Measurements from ENCODE around the gene FRMD8.
A peak's percentile ranks its signal among the peaks of the same experiment; 100 is the strongest.

Gene FRMD8

DNA sequence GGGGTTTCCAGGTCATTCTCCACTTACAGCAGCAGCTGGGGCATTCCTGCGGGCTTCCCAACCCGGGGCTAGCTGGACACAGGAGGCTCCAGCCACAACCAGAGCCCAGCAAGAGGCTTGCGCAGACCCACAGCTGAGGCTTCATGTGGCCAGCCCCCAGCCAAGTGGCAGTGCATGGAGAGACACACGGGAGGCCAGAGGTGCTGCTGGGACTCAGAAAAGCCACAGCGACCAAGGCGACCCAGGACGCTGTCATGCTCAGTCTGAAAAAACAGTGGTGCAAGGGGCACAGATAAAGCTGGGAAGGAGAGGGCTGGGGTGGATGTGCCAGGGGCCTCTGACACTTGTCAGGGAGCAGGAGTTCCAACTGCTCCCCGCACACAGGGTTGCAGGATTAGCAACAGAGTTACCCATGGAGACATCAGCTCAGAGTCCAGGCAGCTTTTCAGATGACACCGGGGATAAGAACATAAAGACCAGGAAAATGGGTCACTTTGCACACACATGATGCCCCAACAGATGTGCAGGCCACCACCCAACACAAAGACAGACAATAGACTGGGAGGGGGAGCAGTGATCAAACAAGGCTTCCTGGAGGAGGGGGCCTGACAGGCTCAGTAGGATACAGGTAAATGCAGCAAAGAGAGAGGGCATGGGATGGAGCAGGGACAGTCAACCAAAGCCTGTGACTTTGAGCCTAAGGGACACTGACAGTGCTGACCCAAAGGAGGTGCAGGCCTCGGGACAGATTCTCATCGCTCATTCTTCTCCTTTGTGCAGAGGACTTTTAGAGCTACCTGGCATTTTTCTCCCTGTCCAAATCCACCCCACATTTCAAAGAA is 29.3 kb downstream of the FRMD8 start:
- DNase-seq = no peak

DNA sequence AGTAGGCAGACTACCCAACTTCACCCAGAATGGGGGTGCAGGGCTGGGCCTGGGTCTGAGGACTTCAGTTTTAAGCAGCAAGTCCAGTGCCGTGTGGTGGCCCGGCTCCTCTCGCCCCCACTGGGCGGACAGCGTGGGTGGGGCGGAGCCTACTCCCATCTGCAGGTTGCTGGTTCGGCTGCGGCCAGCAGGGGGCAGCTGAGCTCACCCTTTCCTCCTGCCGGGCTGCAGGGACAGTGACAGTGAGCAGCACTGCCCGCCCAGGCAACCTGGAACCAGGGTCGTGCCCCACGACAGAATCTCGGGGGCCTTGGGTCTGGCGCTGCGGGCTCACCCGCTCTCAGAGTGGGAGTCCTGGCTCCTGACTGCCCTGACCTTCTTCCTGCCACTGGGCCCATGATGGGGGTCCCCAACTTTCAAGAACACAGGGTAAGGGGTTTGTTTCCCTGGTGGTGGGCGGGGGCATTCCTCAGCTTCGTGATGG is 29.9 kb downstream of the FRMD8 start:
- DNase-seq = peak; percentile 71

DNA sequence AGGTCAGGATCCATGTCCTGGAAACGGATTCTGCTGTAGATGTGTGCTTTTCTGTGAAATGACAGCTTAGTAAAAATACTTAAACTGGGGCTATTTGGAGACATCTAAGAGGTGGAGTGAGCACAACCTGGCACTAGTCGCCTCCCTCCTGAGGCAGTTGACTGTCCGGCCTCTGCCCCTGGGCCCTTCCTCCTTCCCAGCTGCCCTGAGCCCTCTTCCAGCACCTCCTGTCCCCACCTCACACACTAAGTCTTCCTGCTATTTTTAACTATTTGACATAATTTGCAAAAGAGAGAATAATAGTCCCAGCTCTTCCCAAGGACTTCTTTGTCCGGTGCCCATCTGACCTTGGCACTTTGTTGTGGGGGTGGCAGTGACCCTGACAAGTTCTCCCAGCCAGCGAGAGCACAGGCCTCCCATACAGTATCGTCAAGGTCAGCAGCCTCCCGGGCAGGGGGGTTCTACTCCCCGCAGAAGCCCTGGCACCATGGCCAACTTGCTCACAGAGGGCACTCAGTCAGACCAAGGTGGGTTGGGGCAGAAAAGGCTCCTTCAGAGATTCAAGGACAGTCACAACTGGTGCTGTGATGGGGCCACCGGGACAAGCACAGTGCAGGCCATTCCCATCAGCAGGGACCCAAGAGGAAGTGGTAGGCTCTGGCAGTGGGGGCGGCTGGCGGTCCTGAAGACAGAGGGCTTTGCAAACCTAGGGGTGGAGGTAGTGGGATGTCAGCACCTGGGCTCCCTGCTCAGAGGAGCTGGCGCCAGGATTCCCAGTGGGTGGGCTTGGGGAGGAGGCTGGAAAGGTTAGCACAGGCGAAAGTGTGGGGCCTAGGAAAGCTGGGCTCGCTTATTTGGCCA is 30.6 kb downstream of the FRMD8 start:
- no peak for DNase-seq

DNA sequence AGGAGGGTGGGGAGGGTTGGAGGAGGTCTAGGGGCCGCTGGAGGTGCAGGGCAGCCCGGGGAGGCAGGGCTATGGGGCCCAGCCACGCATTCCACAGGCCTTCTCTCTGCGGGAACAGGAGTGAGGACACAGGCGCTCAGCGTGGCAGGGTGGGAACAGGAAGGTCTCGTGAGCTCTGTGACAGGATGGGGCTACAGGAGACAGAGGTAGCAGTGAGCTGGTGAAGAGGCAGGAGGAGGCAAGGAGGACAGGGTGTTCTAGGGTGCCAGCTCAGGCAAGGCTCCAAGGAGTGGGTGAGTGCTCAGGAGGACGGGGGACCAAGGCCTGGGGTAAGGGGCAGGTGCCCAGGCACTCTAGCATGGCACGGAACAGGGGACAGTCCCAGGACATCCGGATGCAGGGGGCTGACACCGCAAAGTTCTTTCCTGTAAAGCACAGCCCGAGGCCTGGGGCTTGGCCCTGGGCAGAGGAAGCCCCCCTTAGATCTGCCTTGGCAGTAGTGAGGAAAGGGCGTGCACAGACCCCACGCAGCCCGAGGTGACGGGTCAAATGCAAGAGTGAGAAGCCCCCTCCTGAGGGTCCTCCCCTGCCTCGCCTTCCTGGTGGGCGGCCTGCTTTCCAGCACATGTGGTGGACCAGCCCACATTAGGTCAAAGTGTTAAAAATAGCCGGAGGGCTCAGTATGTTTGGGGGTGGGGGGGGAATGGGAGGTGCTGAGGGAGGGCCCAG is 31.4 kb downstream of the FRMD8 start:
- no peak for DNase-seq

DNA sequence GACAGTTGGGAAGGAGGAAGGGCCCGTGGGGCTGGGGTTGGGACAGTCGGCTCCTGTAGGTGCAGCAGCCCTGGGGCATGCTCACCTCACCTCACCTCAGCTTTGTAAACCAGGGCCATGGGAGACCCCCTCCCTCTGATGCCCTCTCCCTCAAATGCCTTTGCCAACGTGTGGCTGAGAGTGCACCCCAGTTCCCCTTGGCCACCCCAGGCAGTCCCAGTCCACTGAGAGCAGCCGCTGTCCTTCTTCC is 31.9 kb downstream of the FRMD8 start:
- no peak for DNase-seq

DNA sequence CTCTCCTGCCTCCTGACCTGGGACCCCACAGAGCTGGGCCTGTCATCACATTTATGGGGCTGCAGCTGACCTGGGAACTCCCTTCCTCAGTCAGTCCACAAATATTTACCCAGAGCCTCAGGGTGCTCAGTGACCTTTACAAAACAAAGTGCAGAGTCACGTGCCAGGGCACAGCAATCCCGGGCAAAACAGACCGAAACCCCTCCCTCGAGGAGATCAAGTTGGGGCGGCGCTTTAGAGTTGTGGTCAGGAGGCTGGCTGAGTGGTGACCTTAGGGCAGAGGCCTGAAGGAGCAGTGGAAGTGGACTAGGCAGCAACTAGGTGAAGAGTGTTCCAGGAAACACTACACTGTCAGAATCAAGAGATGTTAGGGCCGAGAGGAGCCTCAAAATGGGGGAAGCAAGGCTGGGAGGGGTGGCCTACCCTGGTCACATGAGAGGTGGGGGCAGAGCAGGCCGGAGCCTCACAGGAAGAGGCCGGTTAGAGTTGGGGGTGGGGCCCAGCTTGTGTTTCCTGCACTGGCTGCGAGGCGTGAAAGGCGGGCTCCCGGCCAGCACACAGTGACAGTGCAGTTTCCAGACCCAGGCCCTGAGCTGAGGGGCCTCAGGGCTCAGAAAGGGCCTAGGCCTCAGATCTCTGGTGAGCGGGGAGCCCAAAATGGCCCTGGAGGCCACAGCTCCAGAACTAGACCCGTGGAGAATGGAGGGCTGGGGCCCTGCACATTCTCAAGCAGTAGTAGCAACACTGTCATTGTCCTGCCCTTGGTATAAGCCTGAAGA is 32.4 kb downstream of the FRMD8 start:
- DNase-seq = peak; percentile 98

DNA sequence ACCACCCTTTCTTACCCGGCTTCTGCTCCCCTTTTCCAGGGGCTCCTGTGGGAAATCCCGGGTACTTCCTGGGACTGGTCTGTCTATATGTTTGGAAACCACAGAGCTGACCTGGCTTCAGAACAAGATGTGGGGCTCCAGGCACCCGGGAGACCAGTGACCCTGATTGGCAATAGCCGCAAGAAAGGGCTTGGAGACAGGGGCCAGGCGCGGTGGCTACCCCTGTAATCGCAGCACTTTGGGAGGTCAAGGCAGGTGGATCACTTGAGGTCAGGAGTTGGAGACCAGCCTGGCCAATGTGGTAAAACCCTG is 33.0 kb downstream of the FRMD8 start:
- no peak for DNase-seq

DNA sequence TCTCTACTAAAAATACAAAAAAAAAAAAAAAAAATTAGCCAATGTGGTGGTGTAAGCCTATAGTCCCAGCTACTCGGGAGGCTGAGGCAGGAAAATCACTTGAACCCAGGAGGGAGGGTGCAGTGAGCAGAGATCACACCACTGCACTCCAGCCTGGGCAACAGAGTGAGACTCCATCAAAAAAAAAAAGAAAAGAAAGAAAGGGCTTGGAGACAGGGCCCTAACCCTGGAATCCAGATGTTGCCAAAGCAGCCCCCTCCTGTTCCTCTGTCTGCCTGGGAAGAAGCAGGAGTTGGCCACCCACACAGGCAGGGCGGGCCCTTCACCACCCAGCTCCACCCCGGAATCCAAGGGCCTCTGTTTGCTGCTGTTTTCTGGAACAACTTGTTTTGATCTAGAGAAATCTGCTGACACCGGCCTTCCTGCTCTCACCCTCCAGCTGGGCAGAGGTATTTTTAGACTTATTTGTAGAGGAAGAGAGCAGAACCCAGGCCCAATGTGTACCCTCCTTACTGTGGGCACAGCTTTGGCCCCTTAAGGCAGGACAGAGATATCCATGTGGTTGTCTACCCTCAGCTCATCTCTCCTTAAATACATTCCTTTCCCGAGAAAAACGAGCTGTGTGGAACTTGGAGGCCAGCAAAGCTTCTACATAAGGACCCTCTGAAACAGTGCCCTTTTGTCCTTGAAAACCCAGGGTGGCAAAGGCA is 33.5 kb downstream of the FRMD8 start:
- peak; percentile 90 for DNase-seq

DNA sequence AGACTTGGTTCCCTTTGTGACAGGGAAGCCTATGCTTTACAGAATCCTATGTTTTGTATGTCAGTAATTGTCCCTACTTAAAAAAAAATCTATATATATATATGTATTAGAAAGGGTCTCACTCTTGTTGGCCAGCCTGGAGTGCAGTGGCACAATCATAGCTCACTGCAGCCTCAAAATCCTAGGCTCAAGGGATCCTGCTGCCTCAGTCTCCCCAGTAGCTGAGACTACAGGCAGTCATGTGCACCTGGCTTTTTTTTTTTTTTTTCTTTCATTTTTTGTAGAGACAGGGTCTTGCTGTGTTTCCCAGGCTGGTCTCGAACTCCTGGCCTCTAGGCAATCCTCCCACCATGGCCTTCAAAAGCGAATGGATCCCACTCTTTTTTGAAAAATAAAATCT is 34.1 kb downstream of the FRMD8 start:
- DNase-seq = no peak

DNA sequence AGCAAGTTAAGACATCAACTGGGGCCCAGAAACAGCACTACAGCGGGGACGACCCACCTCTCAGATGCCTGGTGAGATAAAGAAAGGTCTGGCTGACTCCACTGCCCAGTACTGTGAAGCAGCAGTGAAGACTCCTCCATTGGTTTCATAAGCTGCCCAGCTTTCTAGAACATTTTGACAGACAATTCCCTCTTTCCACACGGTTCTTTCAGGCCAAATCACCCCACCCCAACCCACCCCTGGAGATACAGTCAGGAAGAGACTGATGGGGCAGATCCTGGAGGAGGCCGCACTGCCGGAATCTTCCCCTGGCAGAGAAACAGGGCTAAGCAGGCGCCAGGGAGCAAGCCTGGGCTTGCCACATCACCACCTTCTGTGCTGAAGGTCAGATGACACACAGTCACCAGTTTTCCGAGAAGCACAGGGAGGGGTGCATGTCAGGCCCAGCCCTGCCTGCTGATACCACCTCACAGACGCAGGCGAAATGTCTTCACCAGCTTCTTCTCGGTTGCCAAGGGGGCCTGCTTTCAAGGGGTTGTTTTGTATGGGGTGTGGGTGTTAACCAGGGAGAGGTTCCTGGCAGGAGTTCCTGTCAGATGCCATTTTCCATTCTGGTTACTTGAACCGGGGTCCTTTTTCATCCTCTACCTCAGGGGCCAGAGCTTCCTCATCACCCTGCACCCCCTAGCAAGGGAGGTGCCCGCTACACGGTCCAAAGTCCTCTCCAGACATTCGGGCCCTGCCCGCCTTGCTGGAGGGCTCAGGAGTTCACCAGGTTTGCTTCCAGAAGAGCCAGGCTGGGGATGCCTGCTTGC is 34.7 kb downstream of the FRMD8 start:
- peak; percentile 84 for DNase-seq

DNA sequence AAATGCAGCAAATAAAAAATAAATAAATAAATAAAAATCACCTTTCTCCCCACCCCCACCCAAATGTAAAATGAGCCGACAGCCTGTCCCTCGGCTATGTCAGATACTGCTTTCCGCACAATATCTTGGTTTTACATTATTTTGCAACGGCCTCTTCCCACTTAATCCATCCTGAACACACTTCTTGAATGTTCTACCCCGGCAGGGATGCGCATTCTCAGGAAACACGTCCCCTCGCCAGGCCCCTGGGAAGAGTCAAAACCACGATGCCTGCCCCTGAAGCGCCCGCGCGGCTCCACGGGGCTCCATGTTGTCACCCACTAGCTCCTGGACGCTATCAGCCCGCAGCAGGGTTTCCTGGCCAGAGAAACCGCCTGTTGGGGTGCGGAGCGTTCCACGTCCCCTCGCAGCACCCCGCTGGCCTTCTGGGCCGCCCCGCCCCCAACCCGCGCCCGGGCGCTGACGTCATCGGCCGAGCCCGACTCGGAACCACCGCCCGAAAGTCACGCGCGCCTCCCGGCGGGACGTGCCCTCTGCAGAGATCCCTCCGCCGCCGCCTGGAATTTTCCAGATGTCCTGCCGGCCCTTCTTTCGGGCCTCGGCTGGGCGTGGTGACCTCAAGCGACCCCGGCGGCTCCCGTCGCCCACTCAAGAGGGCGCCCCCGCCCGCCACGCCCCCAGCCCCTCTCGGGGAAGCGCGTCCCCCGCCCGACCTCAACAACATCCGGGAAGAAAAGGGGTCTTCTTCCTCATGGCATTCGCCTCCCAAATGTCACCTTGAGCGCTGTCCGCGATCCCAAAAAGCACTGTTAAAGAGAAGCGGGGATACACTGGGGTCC is 35.6 kb downstream of the FRMD8 start:
- DNase-seq = peak; percentile 94

DNA sequence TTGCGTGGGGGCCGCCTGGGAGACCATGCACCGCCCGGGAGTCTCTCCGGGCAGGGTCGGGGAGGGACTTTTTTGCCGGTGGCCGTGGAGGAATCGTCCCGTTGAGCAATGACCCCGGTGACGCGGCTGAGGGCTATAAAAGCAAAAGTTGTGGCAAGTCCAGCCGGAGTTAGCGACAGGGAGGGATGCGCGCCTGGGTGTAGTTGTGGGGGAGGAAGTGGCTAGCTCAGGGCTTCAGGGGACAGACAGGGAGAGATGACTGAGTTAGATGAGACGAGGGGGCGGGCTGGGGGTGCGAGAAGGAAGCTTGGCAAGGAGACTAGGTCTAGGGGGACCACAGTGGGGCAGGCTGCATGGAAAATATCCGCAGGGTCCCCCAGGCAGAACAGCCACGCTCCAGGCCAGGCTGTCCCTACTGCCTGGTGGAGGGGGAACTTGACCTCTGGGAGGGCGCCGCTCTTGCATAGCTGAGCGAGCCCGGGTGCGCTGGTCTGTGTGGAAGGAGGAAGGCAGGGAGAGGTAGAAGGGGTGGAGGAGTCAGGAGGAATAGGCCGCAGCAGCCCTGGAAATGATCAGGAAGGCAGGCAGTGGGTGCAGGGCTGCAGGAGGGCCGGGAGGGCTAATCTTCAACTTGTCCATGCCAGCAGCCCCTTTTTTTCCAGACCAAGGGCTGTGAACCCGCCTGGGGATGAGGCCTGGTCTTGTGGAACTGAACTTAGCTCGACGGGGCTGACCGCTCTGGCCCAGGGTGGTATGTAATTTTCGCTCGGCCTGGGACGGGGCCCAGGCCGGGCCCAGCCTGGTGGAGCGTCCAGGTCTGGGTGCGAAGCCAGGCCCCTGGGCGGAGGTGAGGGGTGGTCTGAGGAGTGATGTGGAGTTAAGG is 36.4 kb downstream of the FRMD8 start, which contains the start of gene NEAT1:
Gene NEAT1 (plus strand): TSS at position 166 of the 883 bp plus-strand sequence.
- peak; percentile 87 for DNase-seq

DNA sequence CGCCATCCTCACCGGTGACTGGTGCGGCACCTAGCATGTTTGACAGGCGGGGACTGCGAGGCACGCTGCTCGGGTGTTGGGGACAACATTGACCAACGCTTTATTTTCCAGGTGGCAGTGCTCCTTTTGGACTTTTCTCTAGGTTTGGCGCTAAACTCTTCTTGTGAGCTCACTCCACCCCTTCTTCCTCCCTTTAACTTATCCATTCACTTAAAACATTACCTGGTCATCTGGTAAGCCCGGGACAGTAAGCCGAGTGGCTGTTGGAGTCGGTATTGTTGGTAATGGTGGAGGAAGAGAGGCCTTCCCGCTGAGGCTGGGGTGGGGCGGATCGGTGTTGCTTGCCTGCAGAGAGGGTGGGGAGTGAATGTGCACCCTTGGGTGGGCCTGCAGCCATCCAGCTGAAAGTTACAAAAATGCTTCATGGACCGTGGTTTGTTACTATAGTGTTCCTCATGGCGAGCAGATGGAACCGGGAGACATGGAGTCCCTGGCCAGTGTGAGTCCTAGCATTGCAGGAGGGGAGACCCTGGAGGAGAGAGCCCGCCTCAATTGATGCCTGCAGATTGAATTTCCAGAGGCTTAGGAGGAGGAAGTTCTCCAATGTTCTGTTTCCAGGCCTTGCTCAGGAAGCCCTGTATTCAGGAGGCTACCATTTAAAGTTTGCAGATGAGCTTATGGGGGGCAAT is 37.2 kb downstream of the FRMD8 start:
- no peak for DNase-seq

DNA sequence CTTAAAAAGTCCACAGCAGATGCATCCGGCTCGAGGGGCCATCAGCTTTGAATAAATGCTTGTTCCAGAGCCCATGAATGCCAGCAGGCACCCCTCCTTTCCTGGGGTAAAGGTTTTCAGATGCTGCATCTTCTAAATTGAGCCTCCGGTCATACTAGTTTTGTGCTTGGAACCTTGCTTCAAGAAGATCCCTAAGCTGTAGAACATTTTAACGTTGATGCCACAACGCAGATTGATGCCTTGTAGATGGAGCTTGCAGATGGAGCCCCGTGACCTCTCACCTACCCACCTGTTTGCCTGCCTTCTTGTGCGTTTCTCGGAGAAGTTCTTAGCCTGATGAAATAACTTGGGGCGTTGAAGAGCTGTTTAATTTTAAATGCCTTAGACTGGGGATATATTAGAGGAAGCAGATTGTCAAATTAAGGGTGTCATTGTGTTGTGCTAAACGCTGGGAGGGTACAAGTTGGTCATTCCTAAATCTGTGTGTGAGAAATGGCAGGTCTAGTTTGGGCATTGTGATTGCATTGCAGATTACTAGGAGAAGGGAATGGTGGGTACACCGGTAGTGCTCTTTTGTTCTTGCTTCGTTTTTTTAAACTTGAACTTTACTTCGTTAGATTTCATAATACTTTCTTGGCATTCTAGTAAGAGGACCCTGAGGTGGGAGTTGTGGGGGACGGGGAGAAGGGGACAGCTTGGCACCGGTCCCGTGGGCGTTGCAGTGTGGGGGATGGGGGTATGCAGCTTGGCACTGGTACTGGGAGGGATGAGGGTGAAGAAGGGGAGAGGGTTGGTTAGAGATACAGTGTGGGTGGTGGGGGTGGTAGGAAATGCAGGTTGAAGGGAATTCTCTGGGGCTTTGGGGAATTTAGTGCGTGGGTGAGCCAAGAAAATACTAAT is 38.0 kb downstream of the FRMD8 start:
- no peak for DNase-seq

DNA sequence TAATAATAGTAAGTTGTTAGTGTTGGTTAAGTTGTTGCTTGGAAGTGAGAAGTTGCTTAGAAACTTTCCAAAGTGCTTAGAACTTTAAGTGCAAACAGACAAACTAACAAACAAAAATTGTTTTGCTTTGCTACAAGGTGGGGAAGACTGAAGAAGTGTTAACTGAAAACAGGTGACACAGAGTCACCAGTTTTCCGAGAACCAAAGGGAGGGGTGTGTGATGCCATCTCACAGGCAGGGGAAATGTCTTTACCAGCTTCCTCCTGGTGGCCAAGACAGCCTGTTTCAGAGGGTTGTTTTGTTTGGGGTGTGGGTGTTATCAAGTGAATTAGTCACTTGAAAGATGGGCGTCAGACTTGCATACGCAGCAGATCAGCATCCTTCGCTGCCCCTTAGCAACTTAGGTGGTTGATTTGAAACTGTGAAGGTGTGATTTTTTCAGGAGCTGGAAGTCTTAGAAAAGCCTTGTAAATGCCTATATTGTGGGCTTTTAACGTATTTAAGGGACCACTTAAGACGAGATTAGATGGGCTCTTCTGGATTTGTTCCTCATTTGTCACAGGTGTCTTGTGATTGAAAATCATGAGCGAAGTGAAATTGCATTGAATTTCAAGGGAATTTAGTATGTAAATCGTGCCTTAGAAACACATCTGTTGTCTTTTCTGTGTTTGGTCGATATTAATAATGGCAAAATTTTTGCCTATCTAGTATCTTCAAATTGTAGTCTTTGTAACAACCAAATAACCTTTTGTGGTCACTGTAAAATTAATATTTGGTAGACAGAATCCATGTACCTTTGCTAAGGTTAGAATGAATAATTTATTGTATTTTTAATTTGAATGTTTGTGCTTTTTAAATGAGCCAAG is 38.9 kb downstream of the FRMD8 start:
- no peak for DNase-seq

Measured in NCI-H2029 (cell line).